Stomach (tissue), 9 donors: ENCODE data around the gene TOMM40. TPM values are rescaled to one million over a fixed set of nuclear protein-coding genes. Genes with fewer than 3 reads are reported as not detected.

Source experiments
- DNase-seq, 2 donors: peaks; one replicate each; pipeline versions ENCODE4 v3.0.0 to v3.0.0-alpha.2; 2013 to 2019
- H3K27ac ChIP-seq, 5 donors: fragments of 200-600 bp in 4 of 5; sonication (generic) in 4 of 5; one replicate each; pipeline ENCODE4 v1.5.1; 2013 to 2019; ENCODE audit warnings: mild to moderate bottlenecking in 1 of 5, moderate library complexity in 1 of 5
- H3K27me3 ChIP-seq, 3 donors: fragments of 200-600 bp; sonication (generic); one replicate each; pipeline ENCODE4 v1.5.1; 2017 to 2019; ENCODE audit warnings: mixed run types in 1 of 3
- H3K36me3 ChIP-seq, 4 donors: fragments of 200-600 bp; sonication (generic); 1 replicate in 3 of 4; 2 replicates in 1 of 4; pipeline ENCODE4 v1.5.1; 2016 to 2019
- H3K4me1 ChIP-seq, 4 donors: fragments of 200-600 bp; sonication (generic); one replicate each; pipeline ENCODE4 v1.5.1; 2016 to 2019
- H3K4me3 ChIP-seq, 4 donors: fragments of 200-600 bp; sonication (generic) in 3 of 4; one replicate each; pipeline ENCODE4 v1.5.1; 2016 to 2019; ENCODE audit warnings: mild to moderate bottlenecking in 1 of 4
- H3K9me3 ChIP-seq, 4 donors: fragments of 200-600 bp; sonication (generic); one replicate each; pipeline ENCODE4 v1.5.1; 2016 to 2019
- CTCF ChIP-seq, 7 experiments: fragments of 450-650 bp in 4 of 7; fragments of 200-600 bp in 3 of 7; sonication (generic) in 3 of 7; IDR thresholded peaks; one replicate each; pipeline ENCODE4 v1.5.1; 2016 to 2019; ENCODE audit warnings: antibody characterized with exemption in 7 of 7, control low read depth in 2 of 7, mild to moderate bottlenecking in 1 of 7
- EP300 ChIP-seq: sonication (generic); formaldehyde crosslinking; IDR thresholded peaks from one replicate; pipeline ENCODE4 v1.6.1; 2017; ENCODE audit warnings: antibody characterized with exemption
- POLR2A ChIP-seq, 4 donors: fragments of 450-650 bp; IDR thresholded peaks; one replicate each; pipeline ENCODE4 v1.6.1; 2016; ENCODE audit warnings: antibody characterized with exemption in 4 of 4, control low read depth in 2 of 4, mild to moderate bottlenecking in 1 of 4, moderate library complexity in 1 of 4
- POLR2AphosphoS5 ChIP-seq, 3 donors: sonication (generic); formaldehyde crosslinking; IDR thresholded peaks; one replicate each; pipeline ENCODE4 v1.6.1; 2016; ENCODE audit warnings: antibody characterized with exemption in 3 of 3
- WGBS, 5 donors: extraction: QIAGEN DNeasy Blood & Tissue Kit in 3 of 5; methylation state at CpG; one replicate each; pipeline versions ENCODE4 v1.1.5 to v1.1.7; 2013 to 2018; 5-methylcytosine and 5-hydroxymethylcytosine counted together
- intact Hi-C: fragments of 100-400 bp; cut with DNase I; formaldehyde crosslinking; loops from one replicate; pipeline ENCODE4 v1.15.1; 2023; ENCODE audit warnings: low total_unique reads
- polyA plus RNA-seq, 3 donors: library from polyadenylated mRNA; stranded (reverse); fragments of 200-250 nt; gene quantifications; one replicate each; pipeline ENCODE4 v1.2.3, GENCODE V29; 2013
- total RNA-seq, 5 donors: library from RNA; depleted of rRNA; stranded (reverse); fragments of >200 nt; gene quantifications; one replicate each; pipeline versions ENCODE4 v1.1.0 to v1.2.3, GENCODE V29; 2014 to 2016
- donor health status: healthy with polysubstance abuse.
- donor health status: Bipolar disorder and iron deficiency.
- donor health status: healthy.

TOMM40 gene
- total and polyA plus RNA-seq, 8 donors = 7.1 to 100 (median 25.5) TPM

- H3K36me3 ChIP-seq = peaks cover 0 to 4% (median 0%) of the 10 kb centered on the region in 4 donors
- DNase-seq = peak in 1 of 2 donors; percentile 79
- H3K27ac ChIP-seq = peak overlapping the region; percentile 97 to 99 (median 99)
- H3K9me3 ChIP-seq = no peaks in the 10 kb centered on the region
- H3K4me3 ChIP-seq = peak overlapping the region; percentile 73 to 99 (median 83)
- H3K4me1 ChIP-seq = peaks cover 41 to 65% (median 58%) of the 10 kb centered on the region in 4 donors
- WGBS, 5 donors = 0 to 1% (median 1%) methylated on average over 24 to 51 of the region's 51 CpGs
- intact Hi-C loops = no loop called here
- no peaks in the 10 kb centered on the region for H3K27me3 ChIP-seq
- TF ChIP-seq CTCF (IDR thresholded peaks at IDR 0.05) (no peak), POLR2AphosphoS5 (IDR thresholded peaks at IDR 0.05) (no peak), POLR2A (IDR thresholded peaks at IDR 0.05) (no peak), EP300 (no peak)
These were observed 44.5 kb upstream of the TOMM40 start for GRCh38 chr19:44846455-44847143.

DNA sequence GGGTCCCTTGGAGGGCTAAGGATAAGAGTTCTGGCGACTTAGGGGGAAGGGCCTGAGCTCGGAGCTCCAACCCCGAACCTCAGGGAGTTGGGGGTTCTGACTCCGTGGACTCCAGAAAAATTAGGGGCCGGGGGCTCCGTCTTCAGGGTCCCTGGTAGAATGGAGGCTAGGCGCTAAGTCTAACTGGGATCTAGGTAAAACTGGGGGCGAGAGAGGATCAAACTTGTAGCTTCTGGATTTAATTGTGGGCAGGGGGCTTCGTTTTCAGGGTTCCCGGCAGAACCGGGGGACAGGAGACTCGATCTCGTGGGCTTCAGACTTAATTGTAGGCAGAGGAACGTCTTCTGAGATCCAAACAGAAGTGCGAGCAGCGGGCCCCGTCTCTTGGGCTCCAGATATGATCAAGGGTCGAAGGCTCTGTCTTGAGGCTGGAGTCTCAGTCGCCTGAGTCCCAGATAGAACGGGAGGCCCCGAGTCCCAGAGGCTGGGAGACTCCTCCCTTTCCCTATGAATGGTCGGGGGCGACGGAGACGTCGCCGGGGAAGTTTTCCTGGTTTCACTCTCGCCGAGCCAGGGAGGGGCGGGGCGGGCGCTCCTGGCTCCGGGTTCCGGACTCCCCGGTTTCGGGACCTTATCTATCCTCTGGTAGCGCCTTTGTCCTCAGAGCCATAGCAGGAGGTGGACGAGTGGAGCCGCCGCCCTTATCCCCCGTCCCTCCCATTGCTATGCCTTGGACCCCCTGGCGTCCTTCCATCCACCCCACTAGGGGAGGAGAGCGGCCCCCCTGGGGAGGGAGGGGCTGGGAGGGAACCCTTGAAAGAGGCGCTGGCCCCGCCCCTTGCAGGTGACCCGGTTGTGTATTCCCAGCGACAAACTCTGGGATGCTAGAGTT is 43.7 kb upstream of the TOMM40 start:
- intact Hi-C loops = no loop called here
- peak; percentile 92 to 94 for DNase-seq
- Histone ChIP-seq H3K27me3 (no peaks in the 10 kb centered on the region), H3K4me1 (peaks cover 42 to 73% (median 64%) of the 10 kb centered on the region in 4 donors), H3K27ac (peak overlapping the region; percentile 97 to 99 (median 99)), H3K36me3 (peaks cover 0 to 11% (median 0%) of the 10 kb centered on the region in 4 donors), H3K4me3 (peak overlapping the region; percentile 73 to 99 (median 83)), H3K9me3 (no peaks in the 10 kb centered on the region)
- TF ChIP-seq EP300 (no peak), POLR2AphosphoS5 (IDR thresholded peaks at IDR 0.05) (peak; percentile 56 to 98 (median 94)), POLR2A (IDR thresholded peaks at IDR 0.05) (peak in 2 of 4 donors; percentile 79 to 84)
- 0 to 3% (median 1%) methylated on average over 22 to 47 of the region's 47 CpGs for WGBS, 5 donors

DNA sequence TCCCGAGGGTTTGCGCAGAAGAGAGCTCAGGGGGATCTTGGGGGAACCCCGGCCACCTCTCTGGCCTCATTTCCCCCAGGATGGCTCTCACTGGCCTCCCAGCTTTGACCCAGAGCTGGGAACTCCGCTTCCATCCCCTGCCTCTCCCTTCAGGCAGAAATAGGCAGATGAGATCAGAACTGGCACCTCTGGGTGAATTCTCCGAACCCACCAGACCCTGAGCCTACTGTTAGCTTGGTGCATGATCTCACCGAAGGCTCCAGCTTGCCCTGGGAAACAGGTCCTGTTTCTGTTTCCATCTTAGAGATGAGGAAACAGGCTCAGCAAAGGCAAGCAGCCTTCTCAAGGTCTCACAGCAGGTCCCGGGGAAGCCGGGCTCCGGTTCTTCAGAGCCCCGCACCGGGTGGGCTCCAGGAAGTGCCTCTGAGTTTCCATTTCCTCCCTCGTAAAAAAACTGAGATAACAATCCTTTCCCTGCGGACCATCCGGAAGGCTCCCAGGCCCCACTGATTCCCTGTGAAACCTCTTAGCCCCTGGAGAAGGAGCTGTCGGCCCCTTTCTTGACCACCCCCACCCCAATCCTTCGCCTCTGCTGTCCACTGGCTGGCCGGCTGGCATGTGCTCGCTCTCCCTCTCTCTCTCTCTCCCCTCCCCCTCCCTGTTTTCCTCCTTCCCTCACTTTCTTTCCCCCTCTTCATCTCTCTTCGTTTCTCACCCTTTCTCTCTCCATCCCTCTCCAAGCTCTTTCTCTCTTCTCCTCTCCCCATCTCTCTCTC is 42.8 kb upstream of the TOMM40 start:
- DNase-seq = peak in 1 of 2 donors; percentile 74
- Histone ChIP-seq H3K27me3 (no peaks in the 10 kb centered on the region), H3K27ac (peak overlapping the region; percentile 97 to 99 (median 99)), H3K9me3 (no peaks in the 10 kb centered on the region), H3K36me3 (peaks cover 0 to 19% (median 3%) of the 10 kb centered on the region in 4 donors), H3K4me3 (peak overlapping the region; percentile 73 to 99 (median 83)), H3K4me1 (peaks cover 42 to 81% (median 64%) of the 10 kb centered on the region in 4 donors)
- 5 to 22% (median 8%) methylated on average over 19 of the region's 19 CpGs for WGBS, 5 donors
- TF ChIP-seq POLR2AphosphoS5 (IDR thresholded peaks at IDR 0.05) = no peak
- no peak for TF ChIP-seq EP300
- no peak for TF ChIP-seq CTCF (IDR thresholded peaks at IDR 0.05)
- no peak for TF ChIP-seq POLR2A (IDR thresholded peaks at IDR 0.05)
- intact Hi-C loops = no loop called here

DNA sequence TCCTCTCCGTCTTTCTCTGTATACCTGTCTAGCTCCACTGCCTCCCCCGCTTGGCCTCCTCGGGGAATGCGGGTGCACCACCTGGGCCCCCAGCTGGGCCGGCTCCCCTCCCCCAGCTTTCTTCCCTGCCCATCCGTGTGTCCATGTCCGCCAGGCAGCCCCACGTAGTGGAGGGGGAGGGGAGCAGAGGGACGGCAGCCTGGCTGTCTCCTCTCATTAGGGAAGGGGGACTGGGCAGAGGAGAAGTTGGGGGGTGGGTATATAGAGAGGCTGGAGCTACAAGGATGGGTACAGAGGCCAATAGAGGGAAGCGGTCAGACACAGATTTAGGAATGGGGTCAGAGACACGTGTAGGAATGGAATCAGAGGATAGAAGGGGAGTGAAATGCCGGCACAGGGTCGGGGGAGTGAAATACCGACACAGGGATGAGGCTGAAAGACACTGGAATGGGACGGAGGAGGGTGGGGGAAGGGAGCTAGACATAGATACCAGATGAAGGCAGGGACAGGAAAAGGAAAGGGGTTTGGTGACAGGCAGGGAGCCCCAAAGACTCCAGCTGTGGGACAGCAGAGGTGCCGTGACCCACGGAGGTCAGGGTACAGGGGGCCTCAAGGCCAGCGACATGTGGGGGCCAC is 42.1 kb upstream of the TOMM40 start:
- H3K4me1 ChIP-seq = peaks cover 42 to 81% (median 64%) of the 10 kb centered on the region in 4 donors

More for the DNA sequence above, 42.1 kb upstream of the TOMM40 start:
- peaks cover 0 to 25% (median 7%) of the 10 kb centered on the region in 4 donors for H3K36me3 ChIP-seq
- peak in 1 of 2 donors; percentile 69 for DNase-seq
- TF ChIP-seq EP300 (no peak), CTCF (IDR thresholded peaks at IDR 0.05) (no peak), POLR2AphosphoS5 (IDR thresholded peaks at IDR 0.05) (no peak), POLR2A (IDR thresholded peaks at IDR 0.05) (no peak)
- H3K27me3 ChIP-seq = no peaks in the 10 kb centered on the region
- intact Hi-C loops = no loop called here
- H3K9me3 ChIP-seq = no peaks in the 10 kb centered on the region
- peak overlapping the region; percentile 97 to 99 (median 99) for H3K27ac ChIP-seq
- WGBS, 5 donors = 18 to 36% (median 24%) methylated on average over 18 of the region's 18 CpGs
- peak overlapping the region; percentile 73 to 99 (median 83) for H3K4me3 ChIP-seq
